Subcutaneous abdominal adipose tissue (tissue), 5 donors: Measurements from ENCODE around the gene NSUN2.

Experiments used
- H3K27ac ChIP-seq: one replicate; pipeline ENCODE4 v1.7.0; 2013; ENCODE audit warnings: low read depth, mild to moderate bottlenecking, inconsistent platforms, low read length, moderate library complexity
- H3K27me3 ChIP-seq, 5 donors: one replicate each; pipeline ENCODE4 v1.7.0; 2013; ENCODE audit warnings: low read length in 5 of 5, inconsistent platforms in 1 of 5; ENCODE audit not compliant: control insufficient read depth in 5 of 5, insufficient read depth in 4 of 5
- H3K36me3 ChIP-seq, 5 donors: one replicate each; pipeline ENCODE4 v1.7.0; 2013; ENCODE audit warnings: low read length in 5 of 5; ENCODE audit not compliant: control insufficient read depth in 5 of 5, insufficient read depth in 5 of 5
- H3K4me1 ChIP-seq, 5 donors: one replicate each; pipeline ENCODE4 v1.7.0; 2013; ENCODE audit warnings: low read length in 5 of 5, mild to moderate bottlenecking in 3 of 5, moderate library complexity in 1 of 5; ENCODE audit not compliant: control insufficient read depth in 5 of 5, insufficient read depth in 5 of 5
- H3K4me3 ChIP-seq, 5 donors: one replicate each; pipeline ENCODE4 v1.7.0; 2013; ENCODE audit warnings: low read length in 5 of 5, low read depth in 1 of 5
- H3K9ac ChIP-seq, 5 donors: one replicate each; pipeline ENCODE4 v1.7.0; 2013; ENCODE audit warnings: low read length in 5 of 5, mild to moderate bottlenecking in 4 of 5, moderate library complexity in 3 of 5
- H3K9me3 ChIP-seq, 5 donors: one replicate each; pipeline ENCODE4 v1.7.0; 2013; ENCODE audit warnings: low read length in 5 of 5; ENCODE audit not compliant: control insufficient read depth in 5 of 5
- donor health status: healthy.
- donor health status: healthy.
- donor health status: healthy.
- donor health status: healthy.
- donor health status: healthy.

The NSUN2 gene

GRCh38 chr5:6570530-6570929 is 62.3 kb downstream of the NSUN2 start:
- no peaks in the 10 kb centered on the region for H3K4me1 ChIP-seq
- no peak overlapping the region for H3K27ac ChIP-seq
- H3K27me3 ChIP-seq = peaks cover 12 to 26% (median 20%) of the 10 kb centered on the region in 5 donors
- no peak overlapping the region for H3K4me3 ChIP-seq
- H3K9me3 ChIP-seq = no peaks in the 10 kb centered on the region
- H3K36me3 ChIP-seq = no peaks in the 10 kb centered on the region
- no peak overlapping the region for H3K9ac ChIP-seq

DNA sequence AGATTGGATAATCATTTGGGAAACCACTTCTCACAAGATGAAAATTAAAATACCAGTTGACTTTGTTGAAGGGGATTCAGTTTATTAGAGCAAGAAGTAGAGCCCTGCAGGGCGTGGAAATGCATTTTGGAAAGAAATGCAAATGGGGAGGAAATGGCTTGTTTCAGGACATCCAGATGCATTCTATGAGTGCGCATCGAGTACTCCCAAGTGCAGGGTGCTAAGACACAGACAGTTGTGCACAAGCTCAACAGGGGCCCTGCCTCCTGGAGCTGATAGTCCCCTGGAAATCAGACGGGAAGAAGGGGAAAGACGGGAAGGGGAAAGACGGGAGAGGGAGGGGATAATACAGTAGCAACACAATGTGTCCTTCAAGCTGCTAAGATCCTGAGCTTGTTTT is 64.0 kb downstream of the NSUN2 start:
- Histone ChIP-seq H3K27ac (no peak overlapping the region), H3K4me1 (no peaks in the 10 kb centered on the region), H3K27me3 (peaks cover 10 to 20% (median 16%) of the 10 kb centered on the region in 5 donors)

DNA sequence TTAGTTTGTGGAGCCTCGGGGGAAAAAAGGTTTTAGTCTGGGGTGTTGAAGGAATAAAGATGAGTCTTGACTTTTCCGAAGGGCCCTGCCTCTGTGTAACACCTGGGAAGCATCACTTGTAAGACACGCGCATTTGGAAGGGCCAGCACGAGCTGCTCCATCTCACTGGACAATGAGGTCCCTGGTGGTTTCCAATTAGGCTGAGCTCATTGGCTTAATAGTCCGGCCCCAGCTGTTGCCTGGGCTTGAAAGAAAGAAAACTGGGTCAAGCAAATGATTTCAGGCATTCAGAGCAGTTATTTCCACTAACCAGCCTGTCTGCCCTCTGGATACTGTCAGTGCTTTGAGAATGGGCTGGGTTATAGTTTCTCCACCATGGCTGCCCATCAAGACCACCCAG is 64.5 kb downstream of the NSUN2 start:
- Histone ChIP-seq H3K9me3 (no peaks in the 10 kb centered on the region), H3K4me1 (no peaks in the 10 kb centered on the region), H3K27ac (no peak overlapping the region), H3K27me3 (peaks cover 5 to 16% (median 11%) of the 10 kb centered on the region in 5 donors), H3K4me3 (no peak overlapping the region), H3K36me3 (no peaks in the 10 kb centered on the region), H3K9ac (no peak overlapping the region)

More for the DNA sequence above, 64.0 kb downstream of the NSUN2 start:
- Histone ChIP-seq H3K9me3 (no peaks in the 10 kb centered on the region), H3K4me3 (no peak overlapping the region), H3K36me3 (no peaks in the 10 kb centered on the region), H3K9ac (no peak overlapping the region)

GRCh38 chr5:6567835-6568234 is 65.0 kb downstream of the NSUN2 start:
- Histone ChIP-seq H3K27me3 (peaks cover 5 to 10% (median 8%) of the 10 kb centered on the region in 5 donors), H3K9ac (no peak overlapping the region), H3K9me3 (no peaks in the 10 kb centered on the region), H3K27ac (no peak overlapping the region), H3K4me3 (no peak overlapping the region), H3K4me1 (no peaks in the 10 kb centered on the region), H3K36me3 (no peaks in the 10 kb centered on the region)

GRCh38 chr5:6567068-6567467 is 65.8 kb downstream of the NSUN2 start:
- no peak overlapping the region for H3K27ac ChIP-seq
- H3K36me3 ChIP-seq = no peaks in the 10 kb centered on the region
- no peak overlapping the region for H3K9ac ChIP-seq
- no peak overlapping the region for H3K4me3 ChIP-seq
- peaks cover 0 to 5% (median under 1%) of the 10 kb centered on the region in 5 donors for H3K27me3 ChIP-seq
- no peaks in the 10 kb centered on the region for H3K4me1 ChIP-seq
- H3K9me3 ChIP-seq = no peaks in the 10 kb centered on the region

DNA sequence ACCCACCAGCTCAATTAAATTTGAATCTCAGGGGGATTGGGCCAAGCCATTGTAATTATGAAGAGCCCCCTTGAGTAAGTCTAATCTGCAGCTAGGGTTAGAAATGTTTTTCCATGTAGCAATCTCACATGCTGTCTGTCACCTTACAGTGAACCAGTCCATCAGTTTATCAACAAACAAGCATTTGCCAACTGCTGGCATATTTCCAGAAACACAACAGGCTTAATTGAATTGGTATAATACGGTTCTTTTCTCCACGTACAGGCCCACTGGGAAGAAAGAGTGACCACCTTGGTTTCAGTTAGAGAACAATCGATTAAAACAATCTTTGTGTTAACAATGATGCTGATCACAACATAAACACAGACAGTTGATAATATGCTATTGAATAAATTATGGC is 67.4 kb downstream of the NSUN2 start:
- peaks cover 0 to 4% (median 0%) of the 10 kb centered on the region in 5 donors for H3K9me3 ChIP-seq
- no peak overlapping the region for H3K27ac ChIP-seq
- H3K4me1 ChIP-seq = no peaks in the 10 kb centered on the region
- peaks cover 0 to 4% (median 0%) of the 10 kb centered on the region in 5 donors for H3K27me3 ChIP-seq
- no peak overlapping the region for H3K9ac ChIP-seq
- no peak overlapping the region for H3K4me3 ChIP-seq
- H3K36me3 ChIP-seq = no peaks in the 10 kb centered on the region

DNA sequence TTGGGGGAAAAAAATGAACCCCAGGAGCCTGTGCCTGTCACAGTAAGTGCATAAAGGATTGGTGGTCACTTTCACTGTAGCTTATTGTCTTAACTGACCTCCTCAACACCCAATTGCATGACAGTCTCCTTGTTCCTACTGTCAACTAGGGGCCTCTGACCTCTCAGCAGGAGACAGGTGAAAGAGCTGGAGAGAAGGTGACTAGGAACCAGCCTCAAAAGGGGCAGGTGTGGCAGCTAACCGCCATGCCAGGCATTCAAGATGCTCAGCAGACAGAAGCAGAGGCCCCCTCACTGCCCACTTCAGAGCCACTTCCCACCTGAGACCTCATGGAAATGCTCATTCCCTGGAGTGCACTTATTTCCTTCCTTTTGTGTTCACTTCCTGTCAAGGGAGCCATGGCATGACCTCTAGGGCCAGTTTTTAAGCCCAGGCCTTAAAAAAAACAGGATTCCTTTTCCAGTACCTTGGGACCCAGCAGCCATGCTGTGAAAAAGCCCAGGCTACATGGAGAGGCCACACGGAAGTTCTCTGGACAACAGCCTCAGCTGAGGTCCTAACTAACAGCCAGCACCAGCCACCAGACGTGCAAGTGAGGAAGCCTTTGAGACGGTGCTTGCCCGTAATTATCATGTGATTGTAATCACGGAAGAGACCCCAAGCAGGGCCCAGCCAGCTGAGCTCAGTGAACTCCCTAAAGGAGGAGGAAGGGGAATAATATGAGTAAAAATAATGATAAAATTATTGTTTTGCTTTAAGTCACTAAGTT is 74.9 kb downstream of the NSUN2 start:
- H3K4me3 ChIP-seq = no peak overlapping the region
- H3K27me3 ChIP-seq = peaks cover 0 to 8% (median 4%) of the 10 kb centered on the region in 5 donors
- H3K9ac ChIP-seq = no peak overlapping the region
- H3K27ac ChIP-seq = no peak overlapping the region
- H3K36me3 ChIP-seq = no peaks in the 10 kb centered on the region
- no peaks in the 10 kb centered on the region for H3K4me1 ChIP-seq
- peaks cover 0 to 7% (median 2%) of the 10 kb centered on the region in 5 donors for H3K9me3 ChIP-seq

- no peaks in the 10 kb centered on the region for H3K36me3 ChIP-seq
- peaks cover 0 to 7% (median 2%) of the 10 kb centered on the region in 5 donors for H3K9me3 ChIP-seq
- H3K4me3 ChIP-seq = no peak overlapping the region
- H3K27ac ChIP-seq = no peak overlapping the region
- H3K27me3 ChIP-seq = peaks cover 0 to 16% (median 6%) of the 10 kb centered on the region in 5 donors
- H3K9ac ChIP-seq = no peak overlapping the region
- H3K4me1 ChIP-seq = no peaks in the 10 kb centered on the region
Measured at GRCh38 chr5:6556802-6557102, 76.1 kb downstream of the NSUN2 start.

GRCh38 chr5:6556089-6556801 is 76.6 kb downstream of the NSUN2 start:
- Histone ChIP-seq H3K9me3 (peaks cover 0 to 7% (median 2%) of the 10 kb centered on the region in 5 donors), H3K4me3 (no peak overlapping the region), H3K27me3 (peaks cover 0 to 16% (median 6%) of the 10 kb centered on the region in 5 donors)

GRCh38 chr5:6554812-6555211 is 78.0 kb downstream of the NSUN2 start:
- H3K4me3 ChIP-seq = no peak overlapping the region
- H3K27ac ChIP-seq = no peak overlapping the region

More at GRCh38 chr5:6556089-6556801, 76.6 kb downstream of the NSUN2 start:
- Histone ChIP-seq H3K4me1 (no peaks in the 10 kb centered on the region), H3K27ac (no peak overlapping the region), H3K36me3 (no peaks in the 10 kb centered on the region), H3K9ac (no peak overlapping the region)

More at GRCh38 chr5:6554812-6555211, 78.0 kb downstream of the NSUN2 start:
- Histone ChIP-seq H3K4me1 (no peaks in the 10 kb centered on the region), H3K27me3 (peaks cover 4 to 16% (median 9%) of the 10 kb centered on the region in 5 donors), H3K36me3 (no peaks in the 10 kb centered on the region), H3K9me3 (peaks cover 0 to 4% (median 0%) of the 10 kb centered on the region in 5 donors), H3K9ac (no peak overlapping the region)
